ENCODE data around the gene WNK2.

WNK2 gene

DNA sequence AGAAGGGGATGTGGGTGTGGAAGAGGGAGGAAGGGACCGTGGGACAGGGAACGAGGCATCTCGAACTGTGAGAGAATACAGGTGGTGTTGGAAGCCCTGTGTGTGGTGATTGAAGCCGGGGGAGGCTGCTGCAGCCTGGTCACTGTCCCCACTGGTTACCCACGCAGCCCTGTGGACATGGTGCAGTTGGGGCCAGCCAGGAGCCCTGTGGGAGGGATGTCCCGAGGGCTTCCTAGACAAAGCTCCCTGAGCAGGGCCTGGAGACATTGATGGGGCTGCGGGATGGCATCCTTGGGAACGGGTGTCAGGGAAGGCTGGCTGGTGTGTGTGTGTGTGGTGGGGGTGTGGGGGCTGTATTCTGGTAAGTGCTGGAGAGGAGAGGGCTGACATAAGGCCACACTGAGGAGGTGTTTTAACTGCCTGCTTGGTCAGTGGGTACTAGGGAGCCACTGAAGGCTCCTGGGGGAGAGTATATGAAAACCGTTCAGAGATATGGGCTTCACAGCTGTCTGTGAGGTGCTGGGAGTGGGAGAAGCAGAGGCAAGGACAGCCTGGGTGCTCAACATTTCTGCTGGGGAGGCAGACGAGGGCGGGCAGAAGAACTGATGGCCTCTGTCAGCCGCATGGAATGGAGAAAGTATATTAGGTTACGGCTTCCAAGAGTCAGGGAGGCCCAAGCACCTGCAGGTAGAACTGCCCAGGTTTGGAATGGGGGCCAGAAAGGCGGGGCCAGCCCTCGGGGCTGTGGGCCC, 20.0 kb downstream of the WNK2 start:
- FAIRE-seq: no peak
- TF ChIP-seq, protein P1, sequence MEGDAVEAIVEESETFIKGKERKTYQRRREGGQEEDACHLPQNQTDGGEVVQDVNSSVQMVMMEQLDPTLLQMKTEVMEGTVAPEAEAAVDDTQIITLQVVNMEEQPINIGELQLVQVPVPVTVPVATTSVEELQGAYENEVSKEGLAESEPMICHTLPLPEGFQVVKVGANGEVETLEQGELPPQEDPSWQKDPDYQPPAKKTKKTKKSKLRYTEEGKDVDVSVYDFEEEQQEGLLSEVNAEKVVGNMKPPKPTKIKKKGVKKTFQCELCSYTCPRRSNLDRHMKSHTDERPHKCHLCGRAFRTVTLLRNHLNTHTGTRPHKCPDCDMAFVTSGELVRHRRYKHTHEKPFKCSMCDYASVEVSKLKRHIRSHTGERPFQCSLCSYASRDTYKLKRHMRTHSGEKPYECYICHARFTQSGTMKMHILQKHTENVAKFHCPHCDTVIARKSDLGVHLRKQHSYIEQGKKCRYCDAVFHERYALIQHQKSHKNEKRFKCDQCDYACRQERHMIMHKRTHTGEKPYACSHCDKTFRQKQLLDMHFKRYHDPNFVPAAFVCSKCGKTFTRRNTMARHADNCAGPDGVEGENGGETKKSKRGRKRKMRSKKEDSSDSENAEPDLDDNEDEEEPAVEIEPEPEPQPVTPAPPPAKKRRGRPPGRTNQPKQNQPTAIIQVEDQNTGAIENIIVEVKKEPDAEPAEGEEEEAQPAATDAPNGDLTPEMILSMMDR (IDR thresholded peaks at IDR 0.05; ENCODE audit: insufficient read depth, missing control alignments): no peak
- no peak for DNase-seq (ENCODE audit: insufficient read length, low spot score)

DNA sequence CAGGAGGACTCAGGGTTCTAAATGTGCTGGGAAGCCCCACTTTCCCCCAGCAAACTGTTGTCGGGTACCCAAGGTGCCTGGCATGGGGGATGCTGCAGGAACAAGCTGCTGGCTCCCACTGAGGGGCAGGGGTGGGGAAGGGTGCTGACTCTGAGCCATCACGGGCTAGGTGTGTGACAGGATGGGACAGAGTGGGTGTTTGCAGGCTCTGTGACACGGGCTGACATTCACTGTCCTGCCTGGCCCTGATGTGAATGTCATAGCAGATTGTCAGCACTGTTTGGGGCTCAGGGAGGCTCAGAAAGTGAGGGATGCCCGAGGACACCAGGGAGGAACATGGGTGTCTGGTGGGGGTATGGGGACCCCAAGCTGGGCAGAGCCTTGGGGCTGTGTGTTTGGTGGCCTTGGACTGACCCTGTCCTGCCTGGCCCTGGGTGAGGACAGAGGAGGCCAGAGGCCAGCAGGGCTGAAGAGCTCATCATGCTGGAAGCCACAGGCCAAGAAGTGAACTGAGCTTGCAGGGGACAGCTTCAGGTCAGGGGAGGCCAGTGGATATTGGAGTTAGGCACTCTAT, 20.6 kb downstream of the WNK2 start:
- TF ChIP-seq, protein P1 (IDR thresholded peaks at IDR 0.05; ENCODE audit: insufficient read depth, missing control alignments): no peak
- FAIRE-seq (no peak), DNase-seq (ENCODE audit: insufficient read length, low spot score) (no peak)

DNA sequence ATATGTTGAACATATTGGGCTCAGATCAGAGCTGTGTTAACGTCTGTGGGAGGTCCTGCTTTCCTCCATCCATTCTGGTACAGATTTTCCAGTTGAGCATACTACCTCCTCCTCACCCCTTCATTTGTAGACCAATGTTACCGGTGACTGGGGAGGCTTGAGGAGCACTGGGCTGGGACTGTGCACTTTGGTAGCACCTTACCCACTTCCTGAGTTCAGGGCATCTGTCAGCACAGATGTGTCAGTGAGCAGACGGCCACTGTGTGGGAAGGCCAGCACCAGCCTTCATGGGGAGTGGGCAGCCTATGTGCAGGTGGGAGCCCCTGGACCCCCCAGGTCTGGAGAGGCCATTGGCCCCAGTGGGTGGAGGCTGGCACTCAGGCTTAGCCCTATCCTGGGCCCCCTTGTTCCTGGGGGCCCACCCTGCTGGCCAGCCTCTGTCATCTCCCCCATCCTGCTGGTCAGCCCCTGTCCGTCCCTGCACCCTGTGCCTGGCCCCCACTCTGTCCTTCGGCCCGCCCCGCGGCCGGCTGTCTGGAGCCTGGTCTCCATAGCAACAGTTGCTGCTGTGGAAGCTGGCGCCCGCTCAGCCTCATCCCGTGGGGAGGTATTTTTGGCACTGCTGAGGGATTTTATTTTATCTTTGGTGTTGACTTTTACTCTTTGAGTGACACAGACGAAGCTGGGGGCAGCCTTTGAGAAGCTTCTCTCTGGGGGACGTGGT, 21.3 kb downstream of the WNK2 start:
- DNase-seq (ENCODE audit: insufficient read length, low spot score) (no peak), FAIRE-seq (no peak)
- TF ChIP-seq, protein P1 (IDR thresholded peaks at IDR 0.05; ENCODE audit: insufficient read depth, missing control alignments): no peak

DNA sequence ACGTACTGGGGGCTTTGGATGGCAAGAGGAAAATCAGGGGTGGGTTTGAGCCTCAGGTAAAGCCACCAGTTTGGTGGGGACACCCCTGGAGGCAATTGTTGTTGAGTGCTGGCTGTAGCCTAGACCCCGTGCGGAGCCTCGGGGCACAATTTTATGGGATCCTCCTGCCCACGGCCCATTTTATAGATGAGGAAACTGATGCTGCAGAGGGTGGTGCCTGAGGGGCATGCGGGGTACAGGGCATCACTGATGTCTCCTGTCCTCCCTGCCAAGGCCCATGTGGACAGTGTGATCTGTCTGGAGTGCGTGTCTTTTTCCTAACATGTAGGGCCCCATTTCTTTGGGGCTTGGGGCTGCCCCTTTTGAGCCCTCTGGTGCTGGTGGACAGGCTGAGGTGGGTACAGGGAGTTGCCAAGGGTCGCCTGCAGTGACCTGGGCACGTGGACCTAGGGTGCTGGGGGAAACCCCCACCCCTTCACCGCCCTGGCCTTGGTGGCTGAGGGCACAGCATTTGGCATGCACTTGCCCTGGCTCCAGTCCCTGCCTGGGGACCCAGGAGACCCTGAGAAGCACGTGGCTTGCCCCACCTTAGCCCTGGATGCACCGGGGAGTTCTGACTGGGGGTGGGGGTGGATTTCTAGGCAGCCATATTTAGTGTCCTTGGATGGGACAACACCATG, 22.1 kb downstream of the WNK2 start:
- FAIRE-seq (no peak), DNase-seq (ENCODE audit: insufficient read length, low spot score) (no peak)
- TF ChIP-seq, protein P1 (IDR thresholded peaks at IDR 0.05; ENCODE audit: insufficient read depth, missing control alignments): no peak

DNA sequence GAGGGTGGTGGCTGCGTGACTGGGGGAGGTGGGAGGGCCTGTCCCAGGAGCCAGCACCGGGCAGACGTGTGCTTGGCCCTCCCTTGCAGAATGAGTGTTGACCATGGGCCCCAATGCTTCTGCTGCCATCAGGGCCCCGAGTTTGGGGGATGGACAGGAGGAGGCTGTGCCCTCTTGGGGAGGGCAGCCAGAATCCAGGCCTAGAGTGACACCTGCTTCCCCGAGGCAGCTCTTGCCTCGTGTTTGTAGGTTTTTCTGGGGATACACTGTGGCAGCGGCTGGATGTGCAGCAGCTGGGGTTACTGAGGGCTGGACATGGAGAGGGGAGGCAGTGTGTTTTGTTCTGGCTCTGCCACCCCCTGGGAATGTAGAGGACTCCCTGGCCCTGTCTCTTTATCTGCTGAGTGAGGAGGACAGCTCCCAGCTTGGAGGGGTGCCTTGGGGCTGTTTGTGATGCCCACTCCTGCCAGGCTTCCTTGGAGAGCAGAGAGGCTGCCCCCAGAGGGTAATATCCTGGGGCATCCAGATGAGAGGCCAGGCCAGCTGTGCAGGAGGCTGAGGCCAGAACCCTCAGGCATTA, 22.7 kb downstream of the WNK2 start:
- DNase-seq (ENCODE audit: insufficient read length, low spot score): no peak
- TF ChIP-seq, protein P1 (IDR thresholded peaks at IDR 0.05; ENCODE audit: insufficient read depth, missing control alignments): no peak
- FAIRE-seq: no peak

DNA sequence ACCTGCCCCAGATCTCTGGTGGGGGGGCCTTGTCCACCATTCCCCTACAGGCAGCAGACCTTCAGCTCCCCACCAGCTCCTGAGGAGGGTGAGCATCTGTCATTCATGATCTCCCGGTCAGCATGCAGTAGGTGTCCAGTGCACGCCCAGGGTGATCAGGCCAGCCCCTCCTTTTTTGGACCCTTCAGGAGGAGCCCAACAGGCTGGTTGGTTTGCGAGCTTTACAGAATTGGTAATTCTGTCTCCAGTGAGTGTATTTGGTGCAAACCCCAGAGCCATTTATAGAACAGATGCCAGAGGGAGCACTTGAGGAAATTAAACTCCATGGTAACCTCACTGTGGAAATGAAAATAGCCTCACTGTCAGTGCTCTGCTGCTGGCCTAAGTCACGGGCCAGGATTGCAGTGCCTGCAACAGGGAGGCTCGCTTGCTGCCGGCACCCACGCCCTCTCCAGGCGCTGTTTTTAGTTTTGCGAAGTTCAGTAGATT, 23.4 kb downstream of the WNK2 start:
- TF ChIP-seq, protein P1 (IDR thresholded peaks at IDR 0.05; ENCODE audit: insufficient read depth, missing control alignments): peak; percentile 7
- FAIRE-seq: peak; percentile 80
- DNase-seq (ENCODE audit: insufficient read length, low spot score): no peak
